Activated T-helper 1 cell treated with anti-CD3 and anti-CD28 coated beads, Interleukin-12 subunit alpha, Interleukin-12 subunit beta, Interleukin-2, Interleukin-4 antibody, amounts not matched to agents 30 ng/mL and 10 ng/mL and 1 ng/mL, durations not matched to agents 14 hours and 24 hours and 36 hours (primary cell): ENCODE results near the gene SAP130. TPM values are rescaled to one million over a fixed set of nuclear protein-coding genes. Genes with fewer than 3 reads are reported as not detected.

ENCODE experiments used
- DNase-seq: peaks from one replicate; pipeline ENCODE4 v3.0.0; 2021; ENCODE audit warnings: low spot score
- H3K27ac Mint-ChIP-seq: one replicate; pipeline ENCODE4 v1.8.0; 2021; ENCODE audit warnings: mild to moderate bottlenecking, mixed read lengths
- H3K27me3 Mint-ChIP-seq: one replicate; pipeline ENCODE4 v1.8.0; 2022; ENCODE audit warnings: mild to moderate bottlenecking, moderate library complexity, mixed read lengths; ENCODE audit not compliant: insufficient read depth
- H3K36me3 Mint-ChIP-seq: one replicate; pipeline ENCODE4 v1.8.0; 2021; ENCODE audit warnings: low read depth, mixed read lengths
- H3K4me1 Mint-ChIP-seq: one replicate; pipeline ENCODE4 v1.8.0; 2021; ENCODE audit warnings: low read depth, mixed read lengths
- H3K4me3 Mint-ChIP-seq: one replicate; pipeline ENCODE4 v1.8.0; 2021; ENCODE audit warnings: mild to moderate bottlenecking, moderate library complexity, mixed read lengths
- H3K9me3 Mint-ChIP-seq: one replicate; pipeline ENCODE4 v1.8.0; 2021; ENCODE audit warnings: mixed read lengths
- intact Hi-C: fragments of 100-400 bp; cut with micrococcal nuclease; formaldehyde crosslinking; loops from one replicate; pipeline ENCODE4 v1.15.1; 2024
- total RNA-seq: library from RNA; stranded (reverse); gene quantifications from 2 replicates; pipeline ENCODE4 v1.2.3, GENCODE V29; 2022

SAP130 gene
- total RNA-seq, 1 donor from 2014 or later, result 31.5 TPM

- Mint-ChIP-seq H3K4me3 (no peak overlapping the region), H3K36me3 (peaks cover 18% of the 10 kb centered on the region), H3K27ac (no peak overlapping the region), H3K27me3 (no peaks in the 10 kb centered on the region), H3K4me1 (no peaks in the 10 kb centered on the region), H3K9me3 (peaks cover 2% of the 10 kb centered on the region)
- no peak for DNase-seq
- intact Hi-C loops, result no loop called here
Measured at GRCh38 chr2:127968610-127969339, 59.1 kb downstream of the SAP130 start.

GRCh38 chr2:127961729-127962128, 66.1 kb downstream of the SAP130 start:
- Mint-ChIP-seq H3K4me3 (no peak overlapping the region), H3K4me1 (no peaks in the 10 kb centered on the region), H3K27ac (no peak overlapping the region), H3K36me3 (peaks cover 28% of the 10 kb centered on the region), H3K9me3 (peaks cover 9% of the 10 kb centered on the region), H3K27me3 (no peaks in the 10 kb centered on the region)
- intact Hi-C loops, result no loop called here
- DNase-seq, result no peak

GRCh38 chr2:127957240-127957639, 70.6 kb downstream of the SAP130 start:
- Mint-ChIP-seq H3K9me3 (no peaks in the 10 kb centered on the region), H3K4me1 (no peaks in the 10 kb centered on the region), H3K27me3 (no peaks in the 10 kb centered on the region), H3K27ac (no peak overlapping the region), H3K4me3 (no peak overlapping the region), H3K36me3 (peaks cover 21% of the 10 kb centered on the region)
- no peak for DNase-seq
- intact Hi-C loops, result no loop called here

- H3K27me3 Mint-ChIP-seq, result no peaks in the 10 kb centered on the region
- peaks cover 19% of the 10 kb centered on the region for H3K36me3 Mint-ChIP-seq
- no peak overlapping the region for H3K4me3 Mint-ChIP-seq
- no peaks in the 10 kb centered on the region for H3K4me1 Mint-ChIP-seq
- intact Hi-C loops, result no loop called here
- no peak overlapping the region for H3K27ac Mint-ChIP-seq
- no peaks in the 10 kb centered on the region for H3K9me3 Mint-ChIP-seq
- DNase-seq, result no peak
Measured at GRCh38 chr2:127954857-127955256, 73.0 kb downstream of the SAP130 start.

GRCh38 chr2:127953849-127954248, 74.0 kb downstream of the SAP130 start:
- no peak for DNase-seq
- Mint-ChIP-seq H3K27me3 (no peaks in the 10 kb centered on the region), H3K27ac (no peak overlapping the region), H3K4me1 (no peaks in the 10 kb centered on the region), H3K4me3 (no peak overlapping the region), H3K36me3 (peaks cover 21% of the 10 kb centered on the region), H3K9me3 (no peaks in the 10 kb centered on the region)
- intact Hi-C loops, result no loop called here

- Mint-ChIP-seq H3K27me3 (no peaks in the 10 kb centered on the region), H3K9me3 (no peaks in the 10 kb centered on the region), H3K36me3 (peaks cover 21% of the 10 kb centered on the region), H3K4me3 (no peak overlapping the region), H3K27ac (no peak overlapping the region), H3K4me1 (no peaks in the 10 kb centered on the region)
- intact Hi-C loops, result no loop called here
- no peak for DNase-seq
Measured at GRCh38 chr2:127953128-127953718, 74.6 kb downstream of the SAP130 start.

GRCh38 chr2:127951026-127951425, 76.8 kb downstream of the SAP130 start:
- Mint-ChIP-seq H3K27me3 (no peaks in the 10 kb centered on the region), H3K9me3 (no peaks in the 10 kb centered on the region)

GRCh38 chr2:127950264-127950663, 77.6 kb downstream of the SAP130 start:
- DNase-seq, result no peak
- Mint-ChIP-seq H3K4me3 (no peak overlapping the region), H3K27me3 (no peaks in the 10 kb centered on the region), H3K4me1 (no peaks in the 10 kb centered on the region), H3K36me3 (peaks cover 37% of the 10 kb centered on the region), H3K27ac (no peak overlapping the region), H3K9me3 (no peaks in the 10 kb centered on the region)
- intact Hi-C loops, result no loop called here

More at GRCh38 chr2:127951026-127951425, 76.8 kb downstream of the SAP130 start:
- Mint-ChIP-seq H3K4me3 (no peak overlapping the region), H3K36me3 (peaks cover 33% of the 10 kb centered on the region), H3K4me1 (no peaks in the 10 kb centered on the region), H3K27ac (no peak overlapping the region)
- intact Hi-C loops, result no loop called here
- DNase-seq, result no peak

- DNase-seq, result no peak
- Mint-ChIP-seq H3K4me1 (no peaks in the 10 kb centered on the region), H3K9me3 (no peaks in the 10 kb centered on the region), H3K36me3 (peaks cover 53% of the 10 kb centered on the region), H3K27me3 (no peaks in the 10 kb centered on the region), H3K27ac (no peak overlapping the region), H3K4me3 (no peak overlapping the region)
- intact Hi-C loops, result no loop called here
Measured at GRCh38 chr2:127945281-127945680, 82.6 kb downstream of the SAP130 start.

GRCh38 chr2:127943186-127943585, 84.7 kb downstream of the SAP130 start:
- DNase-seq, result no peak
- Mint-ChIP-seq H3K27ac (no peak overlapping the region), H3K4me1 (no peaks in the 10 kb centered on the region), H3K4me3 (no peak overlapping the region), H3K27me3 (peaks cover 3% of the 10 kb centered on the region), H3K9me3 (no peaks in the 10 kb centered on the region), H3K36me3 (peaks cover 46% of the 10 kb centered on the region)
- intact Hi-C loops, result no loop called here

GRCh38 chr2:127942002-127942401, 85.9 kb downstream of the SAP130 start:
- Mint-ChIP-seq H3K4me1 (no peaks in the 10 kb centered on the region), H3K27me3 (peaks cover 5% of the 10 kb centered on the region), H3K9me3 (no peaks in the 10 kb centered on the region), H3K4me3 (no peak overlapping the region), H3K36me3 (peaks cover 39% of the 10 kb centered on the region), H3K27ac (no peak overlapping the region)
- intact Hi-C loops, result no loop called here
- DNase-seq, result no peak

GRCh38 chr2:127941461-127941860, 86.4 kb downstream of the SAP130 start:
- no peak for DNase-seq
- Mint-ChIP-seq H3K4me3 (no peak overlapping the region), H3K27me3 (peaks cover 9% of the 10 kb centered on the region), H3K36me3 (peaks cover 36% of the 10 kb centered on the region), H3K9me3 (no peaks in the 10 kb centered on the region), H3K27ac (no peak overlapping the region), H3K4me1 (no peaks in the 10 kb centered on the region)
- intact Hi-C loops, result no loop called here

GRCh38 chr2:127940641-127941040, 87.2 kb downstream of the SAP130 start:
- no peaks in the 10 kb centered on the region for H3K9me3 Mint-ChIP-seq
- no peak for DNase-seq
- intact Hi-C loops, result no loop called here
- H3K4me1 Mint-ChIP-seq, result no peaks in the 10 kb centered on the region
- no peak overlapping the region for H3K4me3 Mint-ChIP-seq
- peaks cover 9% of the 10 kb centered on the region for H3K27me3 Mint-ChIP-seq
- no peak overlapping the region for H3K27ac Mint-ChIP-seq
- peaks cover 28% of the 10 kb centered on the region for H3K36me3 Mint-ChIP-seq
